ENCODE results near the gene ZNF780B.

ZNF780B gene

DNA sequence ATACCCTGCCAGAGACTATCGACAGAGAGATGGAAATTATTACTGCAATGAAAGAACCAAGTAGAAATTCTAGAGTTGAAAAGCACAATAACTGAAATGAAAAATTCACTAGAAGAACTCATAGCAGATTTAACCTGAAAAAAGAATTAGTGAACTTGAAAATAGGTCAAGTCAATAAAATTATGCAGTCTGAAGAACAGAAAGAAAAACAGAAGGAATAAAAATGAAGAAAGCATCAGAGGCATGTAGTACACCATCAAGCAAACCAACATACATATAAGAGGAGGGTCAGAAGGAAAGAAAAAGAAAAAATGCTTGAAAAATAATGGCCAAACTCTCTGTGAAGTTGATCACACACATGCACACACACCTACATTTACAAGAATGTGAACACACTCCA is 3.6 kb upstream of the ZNF780B start:
- TF ChIP-seq PPARA (CRISPR knock-in tag; IDR thresholded peaks at IDR 0.05; ENCODE audit: borderline replicate concordance) (no peak), ARNTL (CRISPR knock-in tag; IDR thresholded peaks at IDR 0.05; ENCODE audit: borderline replicate concordance, low read depth) (no peak), ZC3H10 (CRISPR knock-in tag; IDR thresholded peaks at IDR 0.05) (no peak), ZFP3 (CRISPR knock-in tag; IDR thresholded peaks at IDR 0.05) (no peak), ZFP30 (CRISPR knock-in tag; IDR thresholded peaks at IDR 0.05) (no peak), ZNF70 (CRISPR knock-in tag; IDR thresholded peaks at IDR 0.05) (no peak), GLIS3 (CRISPR knock-in tag; IDR thresholded peaks at IDR 0.05) (no peak), ZNF8 (CRISPR knock-in tag; IDR thresholded peaks at IDR 0.05) (no peak), BACH2 (CRISPR knock-in tag; IDR thresholded peaks at IDR 0.05; ENCODE audit: borderline replicate concordance) (no peak), TCF4 (CRISPR knock-in tag; IDR thresholded peaks at IDR 0.05; ENCODE audit: borderline replicate concordance) (no peak)
- TF ChIP-seq, protein P1, sequence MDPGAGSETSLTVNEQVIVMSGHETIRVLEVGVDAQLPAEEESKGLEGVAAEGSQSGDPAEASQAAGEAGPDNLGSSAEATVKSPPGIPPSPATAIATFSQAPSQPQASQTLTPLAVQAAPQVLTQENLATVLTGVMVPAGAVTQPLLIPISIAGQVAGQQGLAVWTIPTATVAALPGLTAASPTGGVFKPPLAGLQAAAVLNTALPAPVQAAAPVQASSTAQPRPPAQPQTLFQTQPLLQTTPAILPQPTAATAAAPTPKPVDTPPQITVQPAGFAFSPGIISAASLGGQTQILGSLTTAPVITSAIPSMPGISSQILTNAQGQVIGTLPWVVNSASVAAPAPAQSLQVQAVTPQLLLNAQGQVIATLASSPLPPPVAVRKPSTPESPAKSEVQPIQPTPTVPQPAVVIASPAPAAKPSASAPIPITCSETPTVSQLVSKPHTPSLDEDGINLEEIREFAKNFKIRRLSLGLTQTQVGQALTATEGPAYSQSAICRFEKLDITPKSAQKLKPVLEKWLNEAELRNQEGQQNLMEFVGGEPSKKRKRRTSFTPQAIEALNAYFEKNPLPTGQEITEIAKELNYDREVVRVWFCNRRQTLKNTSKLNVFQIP (CRISPR knock-in tag; IDR thresholded peaks at IDR 0.05; ENCODE audit: borderline replicate concordance, low read depth) = no peak

DNA sequence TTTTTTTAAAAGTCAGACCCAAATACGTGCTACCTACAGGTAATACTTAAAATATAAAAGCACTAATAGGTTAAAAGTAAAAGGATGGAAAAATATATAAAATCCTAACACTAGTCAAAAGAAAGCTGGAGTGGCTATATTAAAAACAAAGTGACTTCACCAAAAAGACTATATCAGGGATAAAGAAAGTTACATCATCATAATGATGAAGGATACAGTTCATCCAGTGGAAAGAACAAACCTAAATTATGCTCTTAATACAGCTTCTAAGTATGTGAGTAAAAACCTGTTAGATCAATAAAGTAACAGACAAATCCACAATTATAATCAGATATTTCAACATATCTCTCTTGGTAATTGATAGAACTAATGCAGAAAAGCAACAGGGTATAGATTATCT is 1.1 kb upstream of the ZNF780B start:
- TF ChIP-seq, protein P1 (CRISPR knock-in tag; IDR thresholded peaks at IDR 0.05; ENCODE audit: borderline replicate concordance, low read depth) = no peak
- no peak for TF ChIP-seq BACH2 (CRISPR knock-in tag; IDR thresholded peaks at IDR 0.05; ENCODE audit: borderline replicate concordance)
- TF ChIP-seq ARNTL (CRISPR knock-in tag; IDR thresholded peaks at IDR 0.05; ENCODE audit: borderline replicate concordance, low read depth) = no peak
- TF ChIP-seq, protein P2, sequence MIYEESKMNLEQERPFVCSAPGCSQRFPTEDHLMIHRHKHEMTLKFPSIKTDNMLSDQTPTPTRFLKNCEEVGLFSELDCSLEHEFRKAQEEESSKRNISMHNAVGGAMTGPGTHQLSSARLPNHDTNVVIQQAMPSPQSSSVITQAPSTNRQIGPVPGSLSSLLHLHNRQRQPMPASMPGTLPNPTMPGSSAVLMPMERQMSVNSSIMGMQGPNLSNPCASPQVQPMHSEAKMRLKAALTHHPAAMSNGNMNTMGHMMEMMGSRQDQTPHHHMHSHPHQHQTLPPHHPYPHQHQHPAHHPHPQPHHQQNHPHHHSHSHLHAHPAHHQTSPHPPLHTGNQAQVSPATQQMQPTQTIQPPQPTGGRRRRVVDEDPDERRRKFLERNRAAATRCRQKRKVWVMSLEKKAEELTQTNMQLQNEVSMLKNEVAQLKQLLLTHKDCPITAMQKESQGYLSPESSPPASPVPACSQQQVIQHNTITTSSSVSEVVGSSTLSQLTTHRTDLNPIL (CRISPR knock-in tag; IDR thresholded peaks at IDR 0.05; ENCODE audit: low read depth) = no peak
- TF ChIP-seq RARB (CRISPR knock-in tag; IDR thresholded peaks at IDR 0.05) = no peak
- no peak for TF ChIP-seq CSDC2 (CRISPR knock-in tag; IDR thresholded peaks at IDR 0.05)
- TF ChIP-seq, protein P3, sequence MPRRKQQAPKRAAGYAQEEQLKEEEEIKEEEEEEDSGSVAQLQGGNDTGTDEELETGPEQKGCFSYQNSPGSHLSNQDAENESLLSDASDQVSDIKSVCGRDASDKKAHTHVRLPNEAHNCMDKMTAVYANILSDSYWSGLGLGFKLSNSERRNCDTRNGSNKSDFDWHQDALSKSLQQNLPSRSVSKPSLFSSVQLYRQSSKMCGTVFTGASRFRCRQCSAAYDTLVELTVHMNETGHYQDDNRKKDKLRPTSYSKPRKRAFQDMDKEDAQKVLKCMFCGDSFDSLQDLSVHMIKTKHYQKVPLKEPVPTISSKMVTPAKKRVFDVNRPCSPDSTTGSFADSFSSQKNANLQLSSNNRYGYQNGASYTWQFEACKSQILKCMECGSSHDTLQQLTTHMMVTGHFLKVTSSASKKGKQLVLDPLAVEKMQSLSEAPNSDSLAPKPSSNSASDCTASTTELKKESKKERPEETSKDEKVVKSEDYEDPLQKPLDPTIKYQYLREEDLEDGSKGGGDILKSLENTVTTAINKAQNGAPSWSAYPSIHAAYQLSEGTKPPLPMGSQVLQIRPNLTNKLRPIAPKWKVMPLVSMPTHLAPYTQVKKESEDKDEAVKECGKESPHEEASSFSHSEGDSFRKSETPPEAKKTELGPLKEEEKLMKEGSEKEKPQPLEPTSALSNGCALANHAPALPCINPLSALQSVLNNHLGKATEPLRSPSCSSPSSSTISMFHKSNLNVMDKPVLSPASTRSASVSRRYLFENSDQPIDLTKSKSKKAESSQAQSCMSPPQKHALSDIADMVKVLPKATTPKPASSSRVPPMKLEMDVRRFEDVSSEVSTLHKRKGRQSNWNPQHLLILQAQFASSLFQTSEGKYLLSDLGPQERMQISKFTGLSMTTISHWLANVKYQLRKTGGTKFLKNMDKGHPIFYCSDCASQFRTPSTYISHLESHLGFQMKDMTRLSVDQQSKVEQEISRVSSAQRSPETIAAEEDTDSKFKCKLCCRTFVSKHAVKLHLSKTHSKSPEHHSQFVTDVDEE (CRISPR knock-in tag; IDR thresholded peaks at IDR 0.05) = no peak
- TF ChIP-seq ZNF8 (CRISPR knock-in tag; IDR thresholded peaks at IDR 0.05) = no peak
- no peak for TF ChIP-seq TOX (CRISPR knock-in tag; IDR thresholded peaks at IDR 0.05; ENCODE audit: borderline replicate concordance)
- no peak for ATAC-seq

More for the DNA sequence above, 3.6 kb upstream of the ZNF780B start:
- ATAC-seq = no peak

DNA sequence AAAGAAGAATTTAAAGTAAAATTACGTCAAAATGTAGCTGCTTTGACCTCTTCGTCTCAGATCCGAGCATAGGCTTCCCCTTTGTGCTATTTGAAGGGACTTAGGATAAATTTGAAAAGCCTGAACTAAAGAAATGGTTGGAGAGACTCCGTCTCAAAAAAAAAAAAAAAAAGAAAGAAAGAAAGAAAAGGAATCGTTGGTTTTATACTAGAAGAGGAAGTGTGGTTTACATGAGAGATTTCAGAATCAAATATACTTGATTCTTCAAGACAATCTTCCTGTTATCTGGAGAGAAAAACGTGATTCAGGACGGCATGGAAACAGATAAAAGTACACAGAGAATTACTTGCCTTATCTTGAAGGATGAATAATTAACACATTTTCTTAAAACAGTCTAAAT is 474 bp upstream of the ZNF780B start:
- TF ChIP-seq, protein P1 (CRISPR knock-in tag; IDR thresholded peaks at IDR 0.05; ENCODE audit: borderline replicate concordance, low read depth) = no peak
- TF ChIP-seq OSR1 (CRISPR knock-in tag; IDR thresholded peaks at IDR 0.05) (no peak), PPARA (CRISPR knock-in tag; IDR thresholded peaks at IDR 0.05; ENCODE audit: borderline replicate concordance) (no peak), SNAI2 (CRISPR knock-in tag; IDR thresholded peaks at IDR 0.05) (no peak), ESRRG (CRISPR knock-in tag; IDR thresholded peaks at IDR 0.05) (no peak), RARB (CRISPR knock-in tag; IDR thresholded peaks at IDR 0.05) (no peak), ZNF70 (CRISPR knock-in tag; IDR thresholded peaks at IDR 0.05) (no peak), ZNF8 (CRISPR knock-in tag; IDR thresholded peaks at IDR 0.05) (no peak), ZC3H10 (CRISPR knock-in tag; IDR thresholded peaks at IDR 0.05) (no peak), CSDC2 (CRISPR knock-in tag; IDR thresholded peaks at IDR 0.05) (no peak), GLIS3 (CRISPR knock-in tag; IDR thresholded peaks at IDR 0.05) (no peak), ZNF565 (CRISPR knock-in tag; conservative IDR thresholded peaks at IDR 0.05; ENCODE audit: low read depth) (no peak), TCF4 (CRISPR knock-in tag; IDR thresholded peaks at IDR 0.05; ENCODE audit: borderline replicate concordance) (no peak), BACH2 (CRISPR knock-in tag; IDR thresholded peaks at IDR 0.05; ENCODE audit: borderline replicate concordance) (no peak)
- TF ChIP-seq, protein P2 (CRISPR knock-in tag; IDR thresholded peaks at IDR 0.05; ENCODE audit: low read depth) = no peak
- TF ChIP-seq, protein P4, sequence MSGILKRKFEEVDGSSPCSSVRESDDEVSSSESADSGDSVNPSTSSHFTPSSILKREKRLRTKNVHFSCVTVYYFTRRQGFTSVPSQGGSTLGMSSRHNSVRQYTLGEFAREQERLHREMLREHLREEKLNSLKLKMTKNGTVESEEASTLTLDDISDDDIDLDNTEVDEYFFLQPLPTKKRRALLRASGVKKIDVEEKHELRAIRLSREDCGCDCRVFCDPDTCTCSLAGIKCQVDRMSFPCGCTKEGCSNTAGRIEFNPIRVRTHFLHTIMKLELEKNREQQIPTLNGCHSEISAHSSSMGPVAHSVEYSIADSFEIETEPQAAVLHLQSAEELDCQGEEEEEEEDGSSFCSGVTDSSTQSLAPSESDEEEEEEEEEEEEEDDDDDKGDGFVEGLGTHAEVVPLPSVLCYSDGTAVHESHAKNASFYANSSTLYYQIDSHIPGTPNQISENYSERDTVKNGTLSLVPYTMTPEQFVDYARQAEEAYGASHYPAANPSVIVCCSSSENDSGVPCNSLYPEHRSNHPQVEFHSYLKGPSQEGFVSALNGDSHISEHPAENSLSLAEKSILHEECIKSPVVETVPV (CRISPR knock-in tag; IDR thresholded peaks at IDR 0.05) = no peak
- no peak for ATAC-seq
